Measurements from ENCODE around the gene ZFHX3.

GRCh38 chr16:72862090-72862489, 185.8 kb downstream of the ZFHX3 start:
- no peak for TF ChIP-seq CTCF (IDR thresholded peaks at IDR 0.05 in 8 of 11, conservative IDR thresholded peaks at IDR 0.05 in 3 of 11)
- TF ChIP-seq POLR2A (IDR thresholded peaks at IDR 0.05) = no peak
